ENCODE data around the gene MRAS. TPM values are rescaled to one million over a fixed set of nuclear protein-coding genes. Genes with fewer than 3 reads are reported as not detected.
A peak's percentile ranks its signal among the peaks of the same experiment; 100 is the strongest.

Gene MRAS
- total and polyA plus RNA-seq, 11 donors: 112 to 413 (median 252) TPM

DNA sequence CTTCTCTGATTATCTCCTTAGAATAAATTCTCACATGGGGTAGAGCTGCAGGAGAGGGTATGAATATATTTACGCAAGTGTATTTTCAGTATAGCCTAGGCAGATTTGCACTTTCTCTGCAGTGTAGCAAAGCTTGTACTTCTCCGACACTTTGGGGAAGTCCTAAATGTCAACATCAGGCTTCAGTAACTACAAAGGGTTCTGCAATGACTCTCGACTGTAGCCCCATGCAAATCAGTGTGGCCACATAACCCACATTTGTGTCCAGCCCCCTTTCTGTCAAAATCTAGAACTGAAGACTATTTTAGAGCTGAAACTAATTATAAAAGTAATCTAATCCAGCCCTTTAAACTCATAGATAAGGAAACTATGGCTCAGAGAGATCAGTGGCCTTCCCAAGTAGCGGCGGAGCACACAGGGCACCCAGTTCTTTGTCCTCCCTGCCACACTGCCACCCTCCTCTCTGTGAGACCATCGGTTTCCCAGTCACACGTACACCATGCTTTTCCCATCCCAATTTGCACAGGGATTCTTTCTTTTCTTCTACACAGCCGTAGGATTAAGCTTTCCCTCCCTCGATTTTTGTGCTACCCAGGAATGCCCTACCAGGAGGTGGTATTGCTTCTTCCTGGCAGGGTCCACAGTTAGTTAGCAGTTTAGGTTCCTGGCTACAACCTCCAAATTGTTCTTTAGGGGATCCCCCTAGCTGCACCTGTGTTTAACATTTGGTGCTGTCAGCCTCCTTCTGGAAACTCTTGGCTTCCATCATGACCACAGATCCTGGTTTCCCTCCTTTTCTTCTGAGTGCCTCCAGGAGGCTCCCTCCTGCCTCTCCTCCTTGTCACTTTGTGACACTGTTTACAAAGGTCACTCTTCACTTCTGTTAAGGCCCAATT lies 22.9 kb downstream of the MRAS start:
- Histone ChIP-seq H3K4me1 (peaks cover 12 to 93% (median 63%) of the 10 kb centered on the region in 12 donors), H3K4me3 (no peak overlapping the region), H3K27ac (peak overlapping the region; percentile 12 to 96 (median 87)), H3K36me3 (peaks cover 0 to 21% (median 15%) of the 10 kb centered on the region in 9 donors), H3K27me3 (no peaks in the 10 kb centered on the region), H3K9me3 (no peaks in the 10 kb centered on the region)
- ATAC-seq (no peak), DNase-seq (no peak)
- 60 to 70% (median 64%) methylated on average over 9 of the region's 9 CpGs for WGBS, 4 donors
- TF ChIP-seq, protein P1, sequence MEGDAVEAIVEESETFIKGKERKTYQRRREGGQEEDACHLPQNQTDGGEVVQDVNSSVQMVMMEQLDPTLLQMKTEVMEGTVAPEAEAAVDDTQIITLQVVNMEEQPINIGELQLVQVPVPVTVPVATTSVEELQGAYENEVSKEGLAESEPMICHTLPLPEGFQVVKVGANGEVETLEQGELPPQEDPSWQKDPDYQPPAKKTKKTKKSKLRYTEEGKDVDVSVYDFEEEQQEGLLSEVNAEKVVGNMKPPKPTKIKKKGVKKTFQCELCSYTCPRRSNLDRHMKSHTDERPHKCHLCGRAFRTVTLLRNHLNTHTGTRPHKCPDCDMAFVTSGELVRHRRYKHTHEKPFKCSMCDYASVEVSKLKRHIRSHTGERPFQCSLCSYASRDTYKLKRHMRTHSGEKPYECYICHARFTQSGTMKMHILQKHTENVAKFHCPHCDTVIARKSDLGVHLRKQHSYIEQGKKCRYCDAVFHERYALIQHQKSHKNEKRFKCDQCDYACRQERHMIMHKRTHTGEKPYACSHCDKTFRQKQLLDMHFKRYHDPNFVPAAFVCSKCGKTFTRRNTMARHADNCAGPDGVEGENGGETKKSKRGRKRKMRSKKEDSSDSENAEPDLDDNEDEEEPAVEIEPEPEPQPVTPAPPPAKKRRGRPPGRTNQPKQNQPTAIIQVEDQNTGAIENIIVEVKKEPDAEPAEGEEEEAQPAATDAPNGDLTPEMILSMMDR (IDR thresholded peaks at IDR 0.05): peak in 1 of 12 donors; percentile 3
- TF ChIP-seq POLR2A (IDR thresholded peaks at IDR 0.05): no peak
- intact Hi-C loops (cut with DNase I): no loop called here

DNA sequence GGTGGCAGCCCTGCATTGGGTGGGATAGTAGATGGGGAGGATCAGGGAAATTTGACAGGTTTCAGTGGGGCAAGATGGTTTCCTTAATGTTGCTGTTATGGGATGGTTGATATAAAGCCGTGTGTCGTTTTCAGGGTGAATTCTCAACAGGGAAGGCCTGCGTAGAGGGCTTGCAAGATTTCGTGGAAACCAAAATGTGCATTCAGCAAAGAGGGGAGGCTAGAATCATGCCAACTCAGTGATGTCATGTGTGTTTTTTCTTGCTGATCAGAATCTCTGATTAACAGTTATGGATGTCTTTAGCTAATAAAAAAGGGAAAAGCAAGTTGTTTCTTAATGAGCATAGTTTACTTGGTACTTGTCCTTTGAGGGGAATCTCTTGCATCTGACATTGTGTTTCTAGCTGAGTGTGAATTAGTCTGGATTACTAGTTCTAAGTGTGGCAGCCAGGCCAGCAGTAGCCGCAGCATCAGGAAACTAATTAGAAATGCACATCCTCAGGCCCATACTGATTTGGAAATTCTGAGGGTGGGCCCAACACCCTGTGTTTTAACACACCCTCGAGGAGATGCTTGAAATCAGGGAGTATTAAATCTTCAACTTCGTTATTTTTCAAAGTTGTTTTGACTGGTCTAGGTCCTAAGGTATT lies 24.8 kb downstream of the MRAS start:
- no peak for DNase-seq
- no peak for ATAC-seq
- Histone ChIP-seq H3K4me3 (no peak overlapping the region), H3K27ac (peak overlapping the region in 9 of 12 donors; percentile 65 to 96 (median 89)), H3K4me1 (peaks cover 3 to 93% (median 49%) of the 10 kb centered on the region in 12 donors), H3K9me3 (no peaks in the 10 kb centered on the region), H3K36me3 (peaks cover 0 to 33% (median 19%) of the 10 kb centered on the region in 9 donors), H3K27me3 (no peaks in the 10 kb centered on the region)
- WGBS, 4 donors: 84 to 90% (median 86%) methylated on average over 7 of the region's 7 CpGs
- TF ChIP-seq, protein P1 (IDR thresholded peaks at IDR 0.05): no peak
- TF ChIP-seq POLR2A (IDR thresholded peaks at IDR 0.05): no peak
- intact Hi-C loops (cut with DNase I): no loop called here

DNA sequence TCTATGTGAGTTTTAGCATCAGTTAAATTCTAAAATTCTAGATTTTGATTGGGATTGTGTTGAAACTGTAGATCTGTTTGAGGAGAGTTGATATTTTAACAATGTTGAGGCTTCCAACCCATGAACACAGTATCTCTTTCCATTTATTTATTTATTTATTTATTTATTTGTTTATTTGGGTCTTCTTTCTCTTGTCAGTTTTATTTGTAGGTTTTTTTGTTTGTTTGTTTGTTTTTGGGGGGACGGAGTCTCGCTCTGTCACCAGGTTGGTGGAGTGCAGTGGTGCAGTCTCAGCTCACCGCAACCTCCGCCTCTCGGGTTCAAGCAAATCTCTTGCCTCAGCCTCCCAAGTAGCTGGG lies 25.3 kb downstream of the MRAS start:
- TF ChIP-seq POLR2A (IDR thresholded peaks at IDR 0.05): no peak
- TF ChIP-seq, protein P1 (IDR thresholded peaks at IDR 0.05): no peak
- Histone ChIP-seq H3K36me3 (peaks cover 0 to 38% (median 21%) of the 10 kb centered on the region in 9 donors), H3K4me3 (no peak overlapping the region), H3K4me1 (peaks cover 3 to 89% (median 50%) of the 10 kb centered on the region in 12 donors), H3K27me3 (no peaks in the 10 kb centered on the region), H3K9me3 (no peaks in the 10 kb centered on the region), H3K27ac (peak overlapping the region in 11 of 12 donors; percentile 23 to 96 (median 89))
- no peak for ATAC-seq
- intact Hi-C loops (cut with DNase I): no loop called here
- 99% methylated on average over 5 of the region's 5 CpGs for WGBS, 4 donors
- no peak for DNase-seq

DNA sequence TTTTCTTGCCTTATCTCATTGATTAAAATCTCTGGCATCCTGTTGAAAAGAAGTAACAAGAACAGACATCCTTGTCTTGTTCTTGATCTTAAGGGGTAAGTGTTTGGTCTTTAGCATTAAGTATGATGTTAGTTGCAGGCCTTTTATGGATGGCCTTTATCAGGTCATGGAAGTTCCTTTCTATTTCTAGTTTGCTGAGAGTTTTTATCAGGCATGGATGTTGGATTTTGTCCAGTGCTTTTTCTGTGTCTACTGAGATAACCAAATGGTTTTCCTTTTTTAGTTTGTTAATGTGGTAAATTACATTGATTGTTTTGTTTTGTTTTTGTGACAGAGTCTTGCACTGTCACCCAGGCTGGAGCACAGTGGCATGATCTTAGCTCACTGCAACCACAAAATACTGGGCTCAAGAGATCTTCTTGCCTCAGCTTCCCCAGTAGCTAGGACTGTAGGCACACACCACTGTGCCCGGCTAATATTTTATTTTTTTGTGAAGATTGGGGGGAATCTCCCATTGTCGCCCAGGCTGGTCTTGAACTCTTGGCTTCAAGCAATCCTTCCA lies 26.3 kb downstream of the MRAS start:
- Histone ChIP-seq H3K36me3 (peaks cover 0 to 45% (median 21%) of the 10 kb centered on the region in 9 donors), H3K4me1 (peaks cover 3 to 86% (median 45%) of the 10 kb centered on the region in 12 donors), H3K4me3 (no peak overlapping the region), H3K27ac (peak overlapping the region; percentile 23 to 96 (median 87)), H3K9me3 (no peaks in the 10 kb centered on the region), H3K27me3 (no peaks in the 10 kb centered on the region)
- DNase-seq: no peak
- 27 to 45% (median 29%) methylated on average over 2 of the region's 2 CpGs for WGBS, 4 donors
- TF ChIP-seq POLR2A (IDR thresholded peaks at IDR 0.05): peak in 1 of 2 donors; percentile 54
- TF ChIP-seq, protein P1 (IDR thresholded peaks at IDR 0.05): no peak
- peak; percentile 48 to 81 (median 65) for ATAC-seq
- intact Hi-C loops (cut with DNase I): no loop called here
